Keratinocyte (primary cell): ENCODE data around the gene SLC39A3. TPM values are rescaled to one million over a fixed set of nuclear protein-coding genes. Genes with fewer than 3 reads are reported as not detected.

Source experiments
- DNase-seq: peaks from one replicate; pipeline ENCODE4 v3.0.0-alpha.2; 2011; ENCODE audit warnings: low read depth, missing footprints, low spot score
- FAIRE-seq: peaks from 2 replicates; lab custom pipeline; 2011; peaks lifted over from hg19 to GRCh38; lab: Jason Lieb, UNC
- H2AFZ ChIP-seq: 2 replicates; pipeline ENCODE4 v1.6.0; 2012; ENCODE audit warnings: low read length, control low read depth, inconsistent platforms; ENCODE audit not compliant: control insufficient read depth
- H3K27ac ChIP-seq: 2 replicates; pipeline ENCODE4 v1.5.1; 2011; ENCODE audit warnings: low read length; ENCODE audit not compliant: control insufficient read depth, insufficient read depth
- H3K27me3 ChIP-seq: 3 replicates; pipeline ENCODE4 v1.6.0; 2011; ENCODE audit warnings: low read length; ENCODE audit not compliant: control insufficient read depth, insufficient read depth; ENCODE audit errors: extremely low read depth
- H3K36me3 ChIP-seq, 2 experiments: 2 replicates in 1 of 2; 3 replicates in 1 of 2; pipeline ENCODE4 v1.5.1; 2011; ENCODE audit warnings: low read length in 2 of 2, mild to moderate bottlenecking in 1 of 2; ENCODE audit not compliant: control insufficient read depth in 2 of 2, insufficient read depth in 2 of 2; ENCODE audit errors: extremely low read depth in 1 of 2
- H3K4me1 ChIP-seq: 3 replicates; pipeline ENCODE4 v1.5.1; 2011; ENCODE audit warnings: low read length; ENCODE audit not compliant: control insufficient read depth, insufficient read depth; ENCODE audit errors: extremely low read depth
- H3K4me2 ChIP-seq: 3 replicates; pipeline ENCODE4 v1.6.0; 2011; ENCODE audit warnings: low read depth, low read length; ENCODE audit not compliant: control insufficient read depth, insufficient read depth; ENCODE audit errors: extremely low read depth
- H3K4me3 ChIP-seq, 3 experiments: fragments of 200-600 bp in 1 of 3; sonication (generic) in 1 of 3; 2 replicates in 2 of 3; 3 replicates in 1 of 3; pipeline ENCODE4 v1.5.1; 2011 to 2016; ENCODE audit warnings: low read length in 3 of 3, mild to moderate bottlenecking in 3 of 3, control low read depth in 2 of 3, inconsistent platforms in 1 of 3, low read depth in 1 of 3, mixed read lengths in 1 of 3, mixed run types in 1 of 3, moderate library complexity in 1 of 3; ENCODE audit not compliant: control insufficient read depth in 2 of 3, insufficient read depth in 2 of 3; ENCODE audit errors: extremely low read depth in 1 of 3
- H3K79me2 ChIP-seq: 2 replicates; pipeline ENCODE4 v1.6.0; 2012; ENCODE audit warnings: low read length; ENCODE audit not compliant: control insufficient read depth, insufficient read depth
- H3K9ac ChIP-seq: 3 replicates; pipeline ENCODE4 v1.6.0; 2011; ENCODE audit warnings: low read length; ENCODE audit not compliant: control insufficient read depth, insufficient read depth; ENCODE audit errors: extremely low read depth
- H3K9me1 ChIP-seq: 3 replicates; pipeline ENCODE4 v1.6.0; 2011; ENCODE audit warnings: low read length; ENCODE audit not compliant: control insufficient read depth, insufficient read depth; ENCODE audit errors: extremely low read depth
- H3K9me3 ChIP-seq: 2 replicates; pipeline ENCODE4 v1.5.1; 2012; ENCODE audit warnings: low read depth, low read length; ENCODE audit not compliant: control insufficient read depth
- H4K20me1 ChIP-seq: 3 replicates; pipeline ENCODE4 v1.6.0; 2011; ENCODE audit warnings: low read length; ENCODE audit not compliant: control insufficient read depth, insufficient read depth; ENCODE audit errors: extremely low read depth
- CTCF ChIP-seq, 3 experiments: IDR thresholded peaks in 1 of 3; conservative IDR thresholded peaks in 1 of 3; optimal IDR thresholded peaks in 1 of 3; 2 replicates in 2 of 3; 3 replicates in 1 of 3; pipeline versions ENCODE3 to v1.5.1; 2011; ENCODE audit warnings: low read length in 3 of 3, mild to moderate bottlenecking in 3 of 3, moderate library complexity in 2 of 3, control low read depth in 1 of 3, inconsistent platforms in 1 of 3; ENCODE audit not compliant: insufficient read depth in 2 of 3; ENCODE audit errors: extremely low read depth in 1 of 3
- EZH2 ChIP-seq: IDR thresholded peaks from one replicate; pipeline ENCODE4 v1.6.1; 2012; ENCODE audit warnings: inconsistent platforms, mild to moderate bottlenecking, low read length, moderate library complexity
- dilution Hi-C: fragments of 300-500 bp; cut with MboI; formaldehyde crosslinking; loops from one replicate; pipeline ENCODE4 v1.7.0; 2020; ENCODE audit warnings: low sequenced_read_pairs; ENCODE audit not compliant: extremely low pct_ligation_motif_present
- polyA plus RNA-seq, 5 experiments: library from polyadenylated mRNA; depleted of rRNA in 3 of 5; stranded (reverse) in 3 of 5; stranded (forward) in 1 of 5; unstranded in 1 of 5; fragments of >200 nt; gene quantifications; 1 replicate in 1 of 5; 2 replicates in 3 of 5; 3 replicates in 1 of 5; pipeline versions ENCODE4 v1.2.1 to v1.2.3, GENCODE V29; 2011 to 2012; ENCODE audit warnings: missing spikeins in 2 of 5, low read depth in 1 of 5, low replicate concordance in 1 of 5

Gene SLC39A3
- polyA plus RNA-seq, 1 donor (not counting 4 experiments of a cell fraction or from before 2014, with no cell fraction given): 26.2 TPM

- H4K20me1 ChIP-seq: no peaks in the 10 kb centered on the region
- FAIRE-seq (no peak), DNase-seq (no peak)
- H2AFZ ChIP-seq: no peak overlapping the region
- no peak overlapping the region for H3K27ac ChIP-seq
- dilution Hi-C loops: no loop called here
- H3K4me2 ChIP-seq: no peak overlapping the region
- H3K4me1 ChIP-seq: no peaks in the 10 kb centered on the region
- H3K79me2 ChIP-seq: no peaks in the 10 kb centered on the region
- no peaks in the 10 kb centered on the region for H3K9me1 ChIP-seq
- no peak overlapping the region for H3K9ac ChIP-seq
- peaks cover 27% of the 10 kb centered on the region for H3K27me3 ChIP-seq
- no peak for TF ChIP-seq CTCF (optimal IDR thresholded peaks at IDR 0.05 in 1 of 3, IDR thresholded peaks at IDR 0.05 in 1 of 3, conservative IDR thresholded peaks at IDR 0.05 in 1 of 3; ENCODE audit: extremely low read depth in 1 of 3, insufficient read depth in 2 of 3, low read length in 3 of 3)
- peaks cover 9% of the 10 kb centered on the region for H3K9me3 ChIP-seq
- H3K36me3 ChIP-seq: no peaks in the 10 kb centered on the region
- H3K4me3 ChIP-seq: no peak overlapping the region
Measured at GRCh38 chr19:2717638-2718541, 21.9 kb downstream of the SLC39A3 start.

- no peak overlapping the region for H3K4me3 ChIP-seq
- TF ChIP-seq EZH2: no peak
- TF ChIP-seq CTCF (optimal IDR thresholded peaks at IDR 0.05 in 1 of 3, IDR thresholded peaks at IDR 0.05 in 1 of 3, conservative IDR thresholded peaks at IDR 0.05 in 1 of 3; ENCODE audit: extremely low read depth in 1 of 3, insufficient read depth in 2 of 3, low read length in 3 of 3): no peak
- H3K9ac ChIP-seq: no peak overlapping the region
- no peak overlapping the region for H2AFZ ChIP-seq
- no peaks in the 10 kb centered on the region for H3K9me1 ChIP-seq
- H3K27me3 ChIP-seq: peaks cover 18% of the 10 kb centered on the region
- no peak overlapping the region for H3K27ac ChIP-seq
- no peak for DNase-seq
- no peaks in the 10 kb centered on the region for H4K20me1 ChIP-seq
- dilution Hi-C loops: no loop called here
- H3K9me3 ChIP-seq: peaks cover 9% of the 10 kb centered on the region
- no peak for FAIRE-seq
- H3K4me2 ChIP-seq: no peak overlapping the region
- no peaks in the 10 kb centered on the region for H3K79me2 ChIP-seq
- no peaks in the 10 kb centered on the region for H3K36me3 ChIP-seq
- no peaks in the 10 kb centered on the region for H3K4me1 ChIP-seq
Measured at GRCh38 chr19:2716722-2717637, 22.8 kb downstream of the SLC39A3 start.
